Posterior cingulate gyrus (tissue), 11 donors: ENCODE results near the gene OR14C36.
"Not testable (repeated sequence)": the region's sequence is repeated elsewhere in the genome, so short reads cannot be mapped to it uniquely, and the experiment has no call there.

Experiments
- DNase-seq, 10 donors: peaks; one replicate each; pipeline versions ENCODE4 v3.0.0 to v3.0.0-alpha.2; 2020 to 2021; ENCODE audit warnings: mixed read lengths in 3 of 10
- intact Hi-C: fragments of 100-400 bp; cut with DNase I; formaldehyde crosslinking; loops from one replicate; pipeline ENCODE4 v1.15.1; 2023

OR14C36 gene, protein sequence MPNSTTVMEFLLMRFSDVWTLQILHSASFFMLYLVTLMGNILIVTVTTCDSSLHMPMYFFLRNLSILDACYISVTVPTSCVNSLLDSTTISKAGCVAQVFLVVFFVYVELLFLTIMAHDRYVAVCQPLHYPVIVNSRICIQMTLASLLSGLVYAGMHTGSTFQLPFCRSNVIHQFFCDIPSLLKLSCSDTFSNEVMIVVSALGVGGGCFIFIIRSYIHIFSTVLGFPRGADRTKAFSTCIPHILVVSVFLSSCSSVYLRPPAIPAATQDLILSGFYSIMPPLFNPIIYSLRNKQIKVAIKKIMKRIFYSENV

DNA sequence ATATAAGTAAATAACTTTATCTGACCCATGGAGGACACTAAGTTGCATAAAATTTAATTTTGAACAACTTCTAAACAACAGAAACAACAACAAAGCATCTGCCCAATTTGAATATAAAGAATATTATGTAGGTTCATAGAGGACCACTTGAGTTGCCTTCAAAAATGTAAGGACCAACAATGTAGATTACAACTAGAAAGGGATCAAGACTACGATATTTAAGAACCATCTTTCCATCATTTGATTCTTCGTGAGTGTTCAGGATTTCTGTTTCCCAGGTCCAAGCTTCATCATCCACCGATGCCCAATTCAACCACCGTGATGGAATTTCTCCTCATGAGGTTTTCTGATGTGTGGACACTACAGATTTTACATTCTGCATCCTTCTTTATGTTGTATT, at the start of gene OR14C36:
OR14C36 (plus strand) TSS at position 301 of the 400 bp plus-strand sequence; CDS start at position 301, 0 bp downstream.
- DNase-seq: no peak
- intact Hi-C loops: no loop called here

DNA sequence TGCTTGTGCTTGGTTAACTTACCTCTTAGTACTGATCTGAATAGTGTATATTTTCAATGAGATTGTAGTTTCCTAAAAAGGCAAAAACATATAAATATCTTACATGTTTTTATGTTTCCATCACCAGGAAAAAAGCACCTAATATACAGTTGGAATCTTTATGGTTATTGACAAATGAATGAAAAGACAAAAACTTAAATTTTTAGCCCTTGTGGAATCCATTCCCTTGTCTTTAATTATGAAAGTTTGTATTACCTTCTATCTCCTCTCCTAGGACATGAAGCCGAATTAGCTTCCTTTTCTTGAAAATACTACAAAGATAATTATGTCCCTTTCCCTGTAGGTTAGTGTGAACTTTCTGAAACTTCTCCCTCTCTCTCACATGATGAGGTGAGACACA, 45.3 kb upstream of the OR14C36 start, which contains the start of gene OR2T12:
OR2T12 (minus strand) TSS at position 101 of the 400 bp plus-strand sequence. CDS start 7,846 bp downstream, outside the sequence.
- DNase-seq: no peak
- intact Hi-C loops: no loop called here

DNA sequence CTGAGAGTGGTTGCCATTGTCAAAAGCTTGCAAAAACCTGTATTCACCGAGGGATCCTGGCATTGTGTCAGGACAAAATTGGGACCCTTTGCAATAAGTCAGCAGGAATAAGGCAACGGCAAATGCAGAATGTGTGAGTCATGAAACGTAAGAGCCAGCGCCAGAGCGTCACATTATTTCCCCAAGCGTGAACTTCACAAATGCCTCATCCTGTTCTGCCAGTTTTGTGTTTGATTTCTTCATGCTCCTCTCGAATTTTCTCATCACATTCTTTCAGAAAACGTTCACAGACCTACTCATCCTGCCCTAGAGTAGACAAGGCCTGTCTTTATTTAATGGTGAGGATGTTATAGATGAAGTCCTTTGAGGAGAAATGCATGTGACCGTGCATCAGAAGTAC, 42.9 kb upstream of the OR14C36 start:
- DNase-seq, intact Hi-C loops: not testable (repeated sequence)

DNA sequence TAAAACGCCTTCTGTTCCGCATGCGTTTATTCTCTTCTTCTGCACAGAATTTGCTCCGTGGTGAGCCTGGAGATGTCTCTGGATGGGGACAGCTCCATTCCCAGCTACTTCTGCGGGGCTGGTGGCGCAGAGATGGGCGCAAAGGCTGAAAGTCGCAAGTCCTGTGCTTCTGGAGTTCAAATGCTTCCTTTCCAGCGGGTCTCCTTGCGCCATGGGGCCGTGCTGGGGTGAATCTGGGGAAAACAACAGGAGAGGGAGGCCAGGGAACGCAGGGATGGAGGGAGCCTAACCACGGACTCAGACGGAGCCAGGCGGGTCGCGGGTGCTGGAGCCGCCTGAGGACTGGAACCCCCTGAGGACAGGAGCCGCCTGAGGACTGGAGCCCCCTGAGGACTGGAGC, 42.5 kb upstream of the OR14C36 start:
- intact Hi-C loops: no loop called here
- DNase-seq: peak in 2 of 10 donors; percentile 38 to 74

DNA sequence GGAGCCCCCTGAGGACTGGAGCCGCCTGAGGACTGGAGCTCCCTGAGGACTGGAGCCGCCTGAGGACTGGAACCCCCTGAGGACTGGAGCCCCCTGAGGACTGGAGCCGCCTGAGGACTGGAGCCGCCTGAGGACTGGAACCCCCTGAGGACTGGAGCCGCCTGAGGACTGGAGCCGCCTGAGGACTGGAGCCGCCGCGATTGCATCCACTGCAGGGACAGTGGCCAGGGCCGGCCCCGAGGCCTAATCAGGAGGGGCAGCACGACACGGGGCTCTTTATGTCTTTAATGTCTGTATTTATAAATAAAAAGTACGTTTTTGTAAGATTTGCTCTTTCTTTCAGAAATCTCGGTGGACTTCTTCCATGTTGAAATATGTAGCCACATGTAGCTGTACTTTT, 41.8 kb upstream of the OR14C36 start:
- intact Hi-C loops: not testable (repeated sequence)
- DNase-seq: peak in 1 of 10 donors; percentile 42

DNA sequence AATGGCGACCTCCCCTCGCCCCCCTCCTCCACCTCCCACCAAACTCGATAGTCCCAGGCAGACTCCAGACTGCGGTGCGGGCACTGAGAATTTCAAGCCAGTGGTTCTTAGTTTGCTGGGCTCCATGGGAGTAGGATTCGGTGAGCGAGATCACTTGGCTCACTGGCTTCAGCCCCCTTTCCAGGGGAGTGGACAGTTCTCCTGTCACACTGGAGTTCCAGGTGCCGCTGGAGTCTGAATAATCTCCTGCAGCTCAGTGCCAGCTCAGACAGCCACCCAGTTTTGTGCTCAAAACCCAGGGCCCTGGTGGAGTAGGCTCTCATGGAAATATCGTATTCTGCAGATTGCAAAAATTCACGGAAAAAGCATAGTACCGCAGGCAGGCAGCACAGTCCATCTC, 31.8 kb upstream of the OR14C36 start:
- intact Hi-C loops: no loop called here
- DNase-seq: peak in 1 of 10 donors; percentile 51

DNA sequence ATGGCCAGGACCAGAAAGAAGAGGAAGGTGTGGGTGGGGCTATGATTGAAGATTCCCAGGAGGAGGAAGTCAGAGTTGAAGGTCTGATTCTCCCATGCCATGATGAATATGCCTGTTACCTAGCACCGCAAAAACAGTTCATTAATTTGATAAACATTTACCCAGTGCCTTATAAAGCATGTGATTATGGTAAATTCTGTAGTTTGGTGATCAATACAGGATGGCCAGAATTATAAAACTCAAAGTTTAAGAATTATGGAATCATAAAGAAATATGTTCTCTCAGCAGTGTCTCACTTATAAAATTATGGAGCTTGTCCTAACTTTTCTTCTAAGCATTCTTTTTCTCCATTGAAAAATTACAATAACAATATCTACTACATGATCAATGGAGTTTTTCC, 24.1 kb upstream of the OR14C36 start, which contains the start of gene OR2M7:
OR2M7 (minus strand) TSS at position 101 of the 400 bp plus-strand sequence; CDS start at position 101, 0 bp downstream.
- intact Hi-C loops: no loop called here
- no peak for DNase-seq

DNA sequence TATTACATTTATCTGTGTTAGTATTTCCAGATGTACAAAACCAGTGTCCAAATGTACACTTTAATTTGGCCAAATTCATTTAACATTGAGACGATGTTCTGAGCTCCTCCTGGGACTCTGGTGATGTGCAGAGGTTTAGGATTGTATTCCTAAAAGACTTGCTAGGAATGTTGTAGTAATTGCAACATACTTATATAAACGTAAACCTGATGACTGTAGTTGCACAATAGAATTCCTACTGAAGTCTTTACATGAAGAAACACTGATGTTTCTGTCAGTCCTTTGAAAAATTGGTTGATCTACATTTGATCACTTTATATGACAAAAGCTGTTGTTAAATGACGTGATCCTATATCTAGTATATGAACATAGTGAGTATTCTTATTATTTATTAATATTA, 5.1 kb upstream of the OR14C36 start:
- intact Hi-C loops: no loop called here
- DNase-seq: no peak

DNA sequence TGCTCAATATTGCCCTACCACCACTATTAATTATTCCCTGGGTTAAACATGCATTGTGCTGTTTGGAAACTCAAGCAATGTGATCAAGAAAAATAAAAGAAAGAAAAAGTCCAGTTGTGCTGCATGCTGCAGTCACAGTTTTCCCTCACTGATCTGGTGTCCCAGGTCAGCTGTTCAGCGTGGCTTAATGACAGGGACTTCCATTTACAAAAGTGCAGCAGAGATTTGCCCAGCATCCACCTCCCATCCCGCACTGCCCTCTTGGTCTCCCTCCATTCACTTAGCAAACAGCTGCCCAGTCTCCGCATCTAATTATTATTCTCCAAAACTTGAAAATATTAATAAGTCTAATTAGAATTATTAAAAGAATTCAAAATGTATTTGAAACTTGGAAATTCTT, 10.8 kb downstream of the OR14C36 start:
- intact Hi-C loops: no loop called here
- DNase-seq: peak in 2 of 10 donors; percentile 7 to 34

DNA sequence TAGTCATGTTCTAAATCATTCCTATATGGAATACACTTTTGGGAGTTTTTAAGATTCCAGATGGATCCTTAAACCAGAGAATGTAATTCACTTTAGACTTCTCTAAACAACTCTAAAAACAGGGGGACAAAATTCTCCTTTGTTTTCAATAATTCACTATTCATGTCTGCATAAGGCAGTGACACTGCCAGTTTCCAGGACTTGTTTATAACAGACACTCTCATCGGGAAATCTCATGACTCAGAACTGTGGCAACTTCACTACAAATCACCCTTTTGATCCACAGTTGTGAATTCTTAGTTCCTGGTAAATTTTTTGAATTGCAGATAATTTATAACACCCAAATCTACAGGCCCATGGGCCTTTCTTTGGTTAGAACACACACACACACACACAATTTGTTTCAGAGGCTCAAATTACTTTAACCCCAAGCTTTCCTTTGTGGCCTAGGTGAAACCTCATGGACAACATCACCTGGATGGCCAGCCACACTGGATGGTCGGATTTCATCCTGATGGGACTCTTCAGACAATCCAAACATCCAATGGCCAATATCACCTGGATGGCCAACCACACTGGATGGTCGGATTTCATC, 12.6 kb downstream of the OR14C36 start, which contains the start of gene OR2T4:
OR2T4 (plus strand) TSS at position 545 of the 595 bp plus-strand sequence; CDS start at position 545, 0 bp downstream.
- DNase-seq: no peak
- intact Hi-C loops: no loop called here

DNA sequence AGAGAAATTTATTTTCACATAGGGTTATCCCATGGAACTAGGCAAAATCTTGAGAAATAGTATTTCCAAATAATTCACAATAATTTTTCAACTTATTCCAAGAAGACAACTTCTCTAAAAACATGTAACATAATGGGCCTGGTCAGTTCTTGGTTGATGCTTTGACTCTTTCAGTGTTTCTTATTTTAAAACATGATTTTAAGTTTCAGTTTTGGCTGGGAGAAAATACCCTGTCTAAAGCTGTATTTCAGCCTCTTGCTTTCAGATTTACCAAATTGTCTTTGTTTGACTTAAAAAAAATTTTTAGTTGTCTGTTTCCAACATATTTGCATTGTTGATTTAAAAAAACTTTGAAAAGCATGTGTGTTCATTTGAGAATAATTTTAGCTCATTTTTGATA, 18.0 kb downstream of the OR14C36 start:
- DNase-seq: no peak
- intact Hi-C loops: no loop called here

DNA sequence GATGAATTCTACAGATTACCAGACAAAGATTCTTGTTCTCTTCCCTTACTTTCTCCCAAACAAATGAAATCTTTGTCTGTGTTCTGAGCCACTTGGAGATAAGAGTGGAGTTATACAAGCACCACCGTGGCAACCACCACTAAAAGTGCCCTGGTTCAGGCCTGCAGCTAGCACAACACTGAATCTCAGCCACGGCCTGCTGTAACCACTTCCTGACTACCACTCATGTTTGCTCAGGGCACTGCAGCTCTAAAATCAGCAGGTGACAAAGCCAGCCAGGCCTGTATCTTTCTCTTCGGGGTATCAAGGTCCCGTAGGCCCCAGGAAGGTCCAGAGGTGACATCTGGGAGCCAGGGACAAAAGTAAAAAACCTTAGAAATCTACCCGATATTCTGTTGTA, 23.8 kb downstream of the OR14C36 start:
- intact Hi-C loops: no loop called here
- no peak for DNase-seq

DNA sequence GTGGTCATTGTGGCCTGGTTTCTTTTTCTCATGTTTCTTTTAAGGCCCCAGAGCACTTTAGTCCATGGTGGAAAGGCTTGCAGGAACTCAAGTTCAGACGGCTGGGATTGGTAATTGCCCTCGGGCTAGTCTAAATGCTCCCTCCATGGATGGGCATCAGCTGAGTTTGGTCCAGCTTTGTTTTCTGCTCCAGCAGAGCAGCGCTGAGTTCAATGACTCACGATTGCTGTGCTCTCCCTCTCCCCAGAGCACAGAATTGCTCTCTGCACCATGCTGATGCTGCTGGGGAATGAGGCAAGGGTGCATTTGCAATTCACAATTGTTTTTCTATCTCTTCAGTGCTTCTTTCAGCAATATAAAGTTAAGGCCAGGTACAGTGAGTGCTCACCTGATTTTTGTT, 25.2 kb downstream of the OR14C36 start:
- no peak for DNase-seq
- intact Hi-C loops: no loop called here

DNA sequence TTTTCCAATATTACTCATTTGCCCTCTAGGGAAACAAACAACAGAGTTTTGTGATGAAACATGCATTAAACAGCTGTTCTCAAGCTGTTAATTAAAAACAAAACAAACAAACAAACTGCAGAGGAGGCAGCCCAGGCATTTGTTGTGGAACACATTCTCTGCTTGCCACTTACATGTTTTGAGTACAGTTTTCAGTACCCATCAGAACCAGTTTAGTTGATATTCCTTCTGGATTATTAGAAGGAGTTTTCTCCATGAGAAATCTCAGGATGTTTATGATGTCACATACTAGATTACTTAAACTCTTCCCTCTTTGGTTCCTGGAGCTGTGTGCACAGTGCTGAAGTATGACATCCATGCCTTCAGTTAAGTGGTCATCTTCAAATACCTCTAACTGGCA, 26.9 kb downstream of the OR14C36 start, which contains the start of gene OR2T6:
OR2T6 (plus strand) TSS at position 301 of the 400 bp plus-strand sequence. CDS start 11,863 bp downstream, outside the sequence.
- intact Hi-C loops: no loop called here
- DNase-seq: no peak

DNA sequence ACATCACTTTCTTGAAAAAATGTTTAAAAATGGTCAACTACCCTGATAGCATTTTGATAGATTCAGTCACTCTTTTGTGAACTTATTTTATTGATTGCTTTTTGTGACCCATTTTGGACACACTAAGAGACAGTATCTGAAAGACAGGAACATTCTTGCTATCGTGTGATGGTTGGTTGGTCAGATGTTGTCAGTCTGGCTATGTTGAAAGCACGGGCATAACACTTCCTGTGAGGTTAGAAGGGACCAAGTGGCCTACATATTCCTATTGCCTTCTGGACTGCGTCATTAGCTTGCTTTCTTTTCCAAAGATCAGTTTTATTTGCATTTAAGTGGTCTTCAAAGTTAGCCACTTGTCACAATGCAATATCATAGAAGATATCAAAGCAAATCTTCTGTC, 28.3 kb downstream of the OR14C36 start:
- intact Hi-C loops: no loop called here
- DNase-seq: no peak

DNA sequence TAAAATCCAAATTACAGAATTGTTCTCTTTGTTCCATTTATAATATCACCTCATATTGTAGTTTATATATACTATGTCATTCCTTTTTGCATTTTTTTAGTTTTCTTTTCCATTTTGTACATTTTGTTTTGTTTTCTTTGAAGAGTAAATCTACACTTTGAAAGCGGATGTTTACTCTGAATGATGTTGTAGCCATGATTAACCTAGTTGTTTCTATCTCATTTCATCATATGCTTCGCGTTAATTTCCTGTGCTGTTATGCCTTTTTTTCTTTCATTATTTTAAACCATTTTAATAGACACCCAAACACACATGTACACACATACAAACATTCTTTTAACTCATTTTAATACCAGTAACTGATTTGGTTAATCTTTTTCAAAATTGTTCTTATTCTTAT, 32.3 kb downstream of the OR14C36 start:
- intact Hi-C loops: no loop called here
- no peak for DNase-seq

DNA sequence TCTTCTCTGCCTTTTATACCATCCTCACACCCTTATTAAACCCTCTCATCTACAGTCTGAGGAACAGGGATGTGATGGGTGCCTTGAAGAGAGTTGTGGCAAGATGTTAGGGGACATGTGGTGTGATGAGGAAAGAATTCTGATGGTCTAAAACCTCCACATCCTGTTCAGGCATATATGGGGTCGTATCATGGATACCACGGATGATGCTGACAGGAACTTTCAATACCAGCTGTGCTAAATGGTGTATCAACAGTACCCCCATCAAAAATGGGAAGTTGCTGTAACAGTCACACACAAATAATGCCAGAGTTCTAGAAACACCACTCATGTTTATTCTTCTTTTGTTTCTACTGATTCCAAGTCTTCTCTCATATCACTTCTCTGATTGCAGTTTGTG, 39.9 kb downstream of the OR14C36 start:
- no peak for DNase-seq
- intact Hi-C loops: no loop called here

DNA sequence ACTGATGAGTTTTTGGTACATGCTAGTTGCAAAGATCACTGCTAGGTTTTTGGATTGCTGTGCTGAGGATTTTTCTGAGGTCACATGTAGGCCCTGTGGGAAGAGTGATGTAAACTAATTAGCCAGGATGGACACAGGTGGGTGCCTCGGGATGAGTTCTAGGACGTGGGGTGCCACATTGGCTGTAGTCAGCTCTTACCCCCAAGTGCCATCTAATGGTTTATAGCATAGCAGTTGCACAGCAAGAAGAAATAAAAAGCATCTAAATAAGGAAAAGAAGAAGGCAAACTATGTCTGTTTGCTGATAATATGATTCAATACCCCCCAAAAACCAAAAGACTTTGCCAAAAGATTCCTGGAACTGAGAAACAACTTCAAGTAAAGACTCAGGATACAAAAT, 44.5 kb downstream of the OR14C36 start:
- intact Hi-C loops: no loop called here
- DNase-seq: no peak
